HEK293T (cell line): ENCODE results near the gene ERCC6.
A peak's percentile ranks its signal among the peaks of the same experiment; 100 is the strongest.

Source experiments
- CTCF ChIA-PET: fragments of 350-600 bp; formaldehyde crosslinking; extraction: SDS; loops from one replicate; lab custom pipeline; 2021; ENCODE audit warnings: antibody characterized with exemption, inconsistent platforms; lab: Yijun Ruan, JAX
- POLR2A ChIA-PET: fragments of 350-600 bp; formaldehyde crosslinking; extraction: SDS; loops from one replicate; lab custom pipeline; 2020; ENCODE audit warnings: antibody characterized with exemption, inconsistent platforms; lab: Yijun Ruan, JAX
- DNase-seq: peaks from one replicate; pipeline ENCODE4 v3.0.0; 2012; ENCODE audit warnings: mixed read lengths; ENCODE audit errors: extremely low spot score
- ARNT ChIP-seq: fragments of 450-650 bp; IDR thresholded peaks from 2 replicates; pipeline ENCODE4 v1.6.1; 2017; ENCODE audit warnings: mild to moderate bottlenecking
- BHLHE40 ChIP-seq: fragments of 450-650 bp; IDR thresholded peaks from 2 replicates; pipeline ENCODE4 v1.6.1; 2016; ENCODE audit warnings: mild to moderate bottlenecking, moderate library complexity, borderline replicate concordance
- CTBP1 ChIP-seq: fragments of 450-650 bp; IDR thresholded peaks from 2 replicates; pipeline ENCODE4 v1.6.1; 2016; ENCODE audit warnings: borderline replicate concordance
- ELF4 ChIP-seq: fragments of 450-650 bp; IDR thresholded peaks from 2 replicates; pipeline ENCODE4 v1.6.1; 2017; ENCODE audit warnings: antibody characterized with exemption
- FOXA1 ChIP-seq: fragments of 450-650 bp; IDR thresholded peaks from 2 replicates; pipeline ENCODE4 v1.6.1; 2016; ENCODE audit warnings: mild to moderate bottlenecking
- FOXK2 ChIP-seq: fragments of 450-650 bp; IDR thresholded peaks from 2 replicates; pipeline ENCODE4 v1.6.1; 2016; ENCODE audit warnings: mild to moderate bottlenecking
- FOXM1 ChIP-seq: fragments of 450-650 bp; IDR thresholded peaks from 2 replicates; pipeline ENCODE4 v1.6.1; 2017; ENCODE audit warnings: mild to moderate bottlenecking, borderline replicate concordance
- HDGF ChIP-seq: fragments of 450-650 bp; IDR thresholded peaks from 2 replicates; pipeline ENCODE4 v1.6.1; 2017; ENCODE audit warnings: antibody characterized with exemption, borderline replicate concordance
- L3MBTL2 ChIP-seq: fragments of 450-650 bp; conservative IDR thresholded peaks from 2 replicates; pipeline ENCODE4 v1.6.1; 2016; ENCODE audit warnings: mild to moderate bottlenecking
- LEF1 ChIP-seq: fragments of 450-650 bp; IDR thresholded peaks from 2 replicates; pipeline ENCODE4 v1.6.1; 2017; ENCODE audit warnings: mild to moderate bottlenecking, borderline replicate concordance
- NFRKB ChIP-seq: fragments of 450-650 bp; IDR thresholded peaks from 2 replicates; pipeline ENCODE4 v1.6.1; 2016; ENCODE audit warnings: mild to moderate bottlenecking, moderate library complexity
- SP1 ChIP-seq: fragments of 450-650 bp; IDR thresholded peaks from 2 replicates; pipeline ENCODE4 v1.6.1; 2017
- SUZ12 ChIP-seq: fragments of 450-650 bp; IDR thresholded peaks from 2 replicates; pipeline ENCODE4 v1.6.1; 2016; ENCODE audit warnings: mild to moderate bottlenecking
- TARDBP ChIP-seq: fragments of 450-650 bp; IDR thresholded peaks from 2 replicates; pipeline ENCODE4 v1.6.1; 2016
- ZNF384 ChIP-seq: fragments of 450-650 bp; IDR thresholded peaks from 2 replicates; pipeline ENCODE4 v1.6.1; 2016
- TF ChIP-seq, protein P1 (sequence below): fragments of 450-650 bp; IDR thresholded peaks from 2 replicates; pipeline ENCODE4 v1.6.1; 2016

Gene ERCC6

DNA sequence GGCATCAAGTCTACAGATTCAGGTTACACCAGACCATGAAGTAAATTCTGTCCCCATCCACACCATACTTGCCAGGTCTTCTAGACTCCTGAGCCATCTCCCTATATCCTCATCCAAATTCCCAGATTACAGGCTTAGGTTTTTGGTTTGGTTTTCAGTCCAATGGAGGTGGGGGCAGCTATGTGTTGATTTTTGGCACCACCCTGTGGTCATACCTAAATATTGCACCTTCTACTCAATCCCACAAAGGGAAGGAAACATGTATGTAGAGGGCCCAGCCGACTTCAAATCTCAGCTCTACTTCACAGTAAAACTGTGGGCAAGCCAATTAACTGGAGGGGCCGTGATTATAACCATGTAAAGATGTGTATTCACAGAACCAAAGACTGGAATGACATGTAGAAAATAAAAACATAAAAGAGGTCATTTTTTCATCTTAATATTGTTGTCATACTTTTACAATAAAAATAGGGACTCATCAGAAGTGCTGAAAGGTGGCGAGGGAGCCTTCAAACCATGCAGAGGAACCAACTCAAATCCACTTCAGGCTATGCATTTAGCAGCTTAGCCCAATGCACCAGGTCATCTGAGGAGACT is 19.8 kb downstream of the ERCC6 start:
- ChIA-PET POLR2A (no interaction called here), CTCF (interaction anchor here (1.4 to 1.9 kb wide), 2 partner anchors 112 to 863 kb away, joined by 3 to 13 read pairs; no protein-coding TSS in a partner anchor)
- TF ChIP-seq, protein P1, sequence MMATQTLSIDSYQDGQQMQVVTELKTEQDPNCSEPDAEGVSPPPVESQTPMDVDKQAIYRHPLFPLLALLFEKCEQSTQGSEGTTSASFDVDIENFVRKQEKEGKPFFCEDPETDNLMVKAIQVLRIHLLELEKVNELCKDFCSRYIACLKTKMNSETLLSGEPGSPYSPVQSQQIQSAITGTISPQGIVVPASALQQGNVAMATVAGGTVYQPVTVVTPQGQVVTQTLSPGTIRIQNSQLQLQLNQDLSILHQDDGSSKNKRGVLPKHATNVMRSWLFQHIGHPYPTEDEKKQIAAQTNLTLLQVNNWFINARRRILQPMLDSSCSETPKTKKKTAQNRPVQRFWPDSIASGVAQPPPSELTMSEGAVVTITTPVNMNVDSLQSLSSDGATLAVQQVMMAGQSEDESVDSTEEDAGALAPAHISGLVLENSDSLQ: no peak
- no peak for TF ChIP-seq SUZ12
- no peak for TF ChIP-seq FOXM1
- peak; percentile 66 for DNase-seq

DNA sequence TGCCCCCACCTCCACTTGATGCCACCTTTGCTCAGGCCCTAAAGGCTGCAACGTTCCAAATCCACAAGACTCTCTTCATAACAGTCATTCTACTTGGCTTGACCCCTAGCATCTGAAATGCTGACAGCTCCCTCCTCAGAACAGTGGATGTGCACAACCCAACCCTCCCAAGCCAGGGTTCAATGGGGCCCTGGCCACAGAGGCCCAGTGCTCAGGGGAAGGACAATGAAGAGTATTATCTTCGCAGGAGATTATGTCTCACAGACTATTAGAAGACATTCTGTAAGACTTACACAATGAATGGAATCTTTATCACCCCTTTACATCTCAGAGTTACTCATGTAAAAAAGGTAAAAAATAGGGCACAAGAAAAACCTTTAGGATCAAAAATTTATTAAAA is 20.4 kb downstream of the ERCC6 start:
- DNase-seq: no peak
- TF ChIP-seq ZNF384: no peak
- no peak for TF ChIP-seq FOXA1
- TF ChIP-seq, protein P1: no peak
- TF ChIP-seq L3MBTL2: no peak
- no peak for TF ChIP-seq ELF4
- ChIA-PET POLR2A (no interaction called here), CTCF (interaction anchor here (1.4 to 1.9 kb wide), 2 partner anchors 111 to 862 kb away, joined by 3 to 13 read pairs; no protein-coding TSS in a partner anchor)

DNA sequence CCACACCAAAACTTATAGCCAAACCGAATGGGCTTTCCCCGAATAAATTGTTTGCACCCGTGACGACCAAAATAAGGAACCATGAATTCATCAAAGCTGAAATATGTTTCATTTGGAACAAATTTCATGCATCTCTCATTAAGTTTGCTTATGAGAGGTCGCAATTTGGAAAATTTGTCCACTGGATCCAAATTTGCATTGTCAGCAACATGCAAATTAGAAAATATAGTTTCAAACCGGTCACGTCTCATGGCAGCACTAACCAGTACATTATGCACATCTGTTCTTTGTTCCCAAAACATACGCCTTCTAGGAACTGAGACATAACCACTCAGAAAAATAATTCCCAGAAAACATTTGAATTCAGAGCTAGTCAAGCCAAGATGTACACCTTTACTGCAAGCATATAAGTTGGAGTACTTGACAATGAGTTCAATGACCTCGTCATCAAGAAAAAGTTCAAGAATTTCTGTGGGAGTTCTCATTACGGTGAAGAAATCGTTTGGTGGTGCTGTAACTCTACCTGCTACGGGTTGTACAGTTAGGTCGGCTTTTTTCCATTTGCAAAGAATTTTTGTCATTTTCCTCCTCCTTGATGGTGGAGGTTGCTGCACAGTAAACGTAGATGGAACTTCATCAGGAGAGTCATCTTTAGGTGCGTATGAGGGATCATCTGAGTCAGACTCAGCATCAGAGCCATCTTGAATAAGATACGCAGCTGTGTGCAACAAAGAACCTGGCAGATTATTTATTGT is 22.5 kb downstream of the ERCC6 start:
- DNase-seq: no peak
- TF ChIP-seq ZNF384 (no peak), HDGF (no peak), L3MBTL2 (no peak)
- ChIA-PET CTCF (interaction anchor here (0.6 to 0.8 kb wide), 2 partner anchors 28 to 109 kb away, joined by 3 read pairs; no protein-coding TSS in a partner anchor), POLR2A (no interaction called here)

DNA sequence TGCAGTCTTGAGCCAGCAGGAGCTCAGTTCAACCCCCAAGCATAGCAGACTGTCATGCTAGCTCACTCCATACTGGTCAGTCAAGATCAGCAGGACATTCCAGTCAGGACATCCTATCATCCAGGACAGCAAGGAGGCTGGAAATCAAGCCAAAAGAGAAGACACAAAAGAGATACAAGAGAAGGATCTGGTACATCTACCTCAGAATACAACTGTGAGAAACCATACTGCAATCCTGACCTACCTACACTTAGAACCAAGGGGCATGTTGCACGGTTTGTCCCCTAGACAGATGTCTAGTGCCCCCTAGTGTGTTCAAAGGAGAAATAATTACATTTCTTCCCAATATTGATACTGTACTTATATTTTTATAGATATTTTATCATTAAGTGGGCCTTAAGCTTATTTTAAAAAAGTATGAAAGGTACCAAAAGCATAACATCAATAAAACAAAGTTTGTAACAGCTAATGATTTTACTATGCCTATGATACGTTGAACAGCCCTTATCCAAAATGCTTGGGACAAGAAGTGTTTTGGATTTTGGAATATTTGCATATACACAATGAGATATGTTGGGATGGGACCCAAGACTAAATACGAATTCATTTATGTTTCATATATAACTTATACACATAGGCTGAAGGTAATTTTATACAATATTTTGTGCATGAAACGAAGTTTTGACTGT is 26.7 kb downstream of the ERCC6 start:
- ChIA-PET POLR2A (no interaction called here), CTCF (interaction anchor here (0.6 to 3.8 kb wide), 10 partner anchors 11 to 856 kb away, joined by 3 to 32 read pairs (median 4); partner anchors contain the start of gene ERCC6)
- TF ChIP-seq FOXM1 (no peak), HDGF (no peak), LEF1 (no peak), TARDBP (no peak), FOXA1 (no peak), SUZ12 (no peak)
- TF ChIP-seq, protein P1: no peak
- peak; percentile 40 for DNase-seq

DNA sequence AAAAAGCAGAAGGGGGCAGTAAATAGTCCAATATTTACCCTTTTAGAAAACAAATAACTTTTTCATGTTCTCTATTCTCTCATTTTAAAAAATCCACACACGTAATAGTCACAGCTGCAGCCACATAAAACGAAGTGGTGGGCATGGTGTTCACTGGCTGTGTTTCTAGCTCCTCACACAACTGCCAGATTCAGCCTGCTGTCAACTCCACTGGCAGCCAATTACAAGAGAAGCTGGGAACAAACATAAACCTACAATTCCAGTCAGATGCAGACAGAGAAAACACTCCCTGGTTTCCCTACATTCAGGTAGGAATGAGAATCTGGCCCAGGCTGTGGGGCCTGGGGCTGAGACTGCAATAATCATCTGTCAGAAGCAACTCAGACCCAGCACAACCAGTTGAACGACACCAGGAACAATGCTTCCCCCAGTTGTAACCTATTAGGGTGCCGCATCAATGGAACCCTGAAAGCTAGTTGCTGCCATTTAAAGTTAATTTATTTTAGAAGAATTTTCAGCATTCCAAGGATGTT is 29.1 kb downstream of the ERCC6 start:
- ChIA-PET POLR2A (no interaction called here), CTCF (no interaction called here)
- DNase-seq: no peak
- TF ChIP-seq HDGF (no peak), FOXM1 (no peak), ARNT (no peak)

DNA sequence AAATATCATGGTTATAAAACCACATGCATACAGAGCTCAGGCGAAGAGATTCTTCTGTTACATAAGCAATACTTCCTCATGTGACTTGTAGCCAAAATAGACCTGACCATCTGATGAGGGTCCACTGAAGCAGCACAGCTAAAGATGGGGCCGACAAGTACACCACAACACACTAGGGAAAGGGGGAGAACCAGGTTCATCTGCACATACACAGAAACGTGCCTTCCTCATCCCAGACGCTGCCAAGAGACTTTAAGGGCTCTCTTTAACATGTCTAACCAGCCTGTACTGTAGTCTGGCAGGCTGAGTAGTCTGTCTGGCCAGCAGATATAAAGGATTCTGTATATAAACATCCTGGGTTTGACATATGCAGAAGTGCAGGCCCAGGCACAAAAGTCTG is 30.3 kb downstream of the ERCC6 start:
- no peak for DNase-seq
- TF ChIP-seq TARDBP (no peak), NFRKB (no peak), SUZ12 (no peak), FOXA1 (no peak), ARNT (no peak), FOXM1 (no peak), HDGF (no peak), BHLHE40 (no peak), CTBP1 (no peak), ELF4 (no peak), L3MBTL2 (no peak), FOXK2 (no peak), LEF1 (no peak), ZNF384 (no peak), SP1 (no peak)
- TF ChIP-seq, protein P1: no peak
- POLR2A ChIA-PET: no interaction called here
- CTCF ChIA-PET: interaction anchor here (0.6 to 0.7 kb wide), 2 partner anchors 60 to 101 kb away, joined by 3 to 4 read pairs; no protein-coding TSS in a partner anchor
